H1 (cell line): ENCODE results near the gene GREB1L. TPM values are rescaled to one million over a fixed set of nuclear protein-coding genes. Genes with fewer than 3 reads are reported as not detected.

ENCODE experiments used
- CTCF ChIA-PET: fragments of 300-600 bp; sonication (Branson Sonifier 250); formaldehyde crosslinking; loops from one replicate; lab custom pipeline; 2021; ENCODE audit not compliant: partially characterized antibody; lab: Charles Lee
- POLR2A ChIA-PET: fragments of 300-600 bp; sonication (Branson Sonifier 250); formaldehyde crosslinking; loops from one replicate; lab custom pipeline; 2021; ENCODE audit warnings: inconsistent platforms; ENCODE audit not compliant: partially characterized antibody; lab: Charles Lee
- DNase-seq, 2 experiments: peaks; one replicate each; pipeline versions ENCODE4 v3.0.0 to v3.0.0-alpha.2; 2010 to 2022; ENCODE audit warnings: low spot score in 2 of 2, low read depth in 1 of 2, mixed read lengths in 1 of 2
- FAIRE-seq: peaks from 2 replicates; lab custom pipeline; 2011; peaks lifted over from hg19 to GRCh38; lab: Jason Lieb, UNC
- H2AFZ ChIP-seq: 2 replicates; pipeline ENCODE4 v1.8.1; 2012; ENCODE audit warnings: low read length, inconsistent platforms
- H2AK5ac ChIP-seq: 2 replicates; pipeline ENCODE4 v1.6.1; 2013; ENCODE audit warnings: low read depth, low read length
- H2BK120ac ChIP-seq: replicated peaks from 2 replicates; pipeline ENCODE3; 2013; ENCODE audit warnings: low read depth, low read length, inconsistent platforms
- H2BK12ac ChIP-seq: 2 replicates; pipeline ENCODE4 v1.6.1; 2013; ENCODE audit warnings: low read depth, low read length
- H2BK15ac ChIP-seq: 2 replicates; pipeline ENCODE4 v1.6.1; 2013; ENCODE audit warnings: low read length
- H2BK20ac ChIP-seq: 2 replicates; pipeline ENCODE4 v1.6.1; 2013; ENCODE audit warnings: low read length
- H2BK5ac ChIP-seq: 2 replicates; pipeline ENCODE4 v1.6.1; 2013; ENCODE audit warnings: low read depth, low read length
- H3K14ac ChIP-seq: 2 replicates; pipeline ENCODE4 v1.6.1; 2013; ENCODE audit warnings: inconsistent platforms; ENCODE audit not compliant: insufficient read length
- H3K18ac ChIP-seq: 2 replicates; pipeline ENCODE4 v1.6.1; 2013; ENCODE audit warnings: low read length; ENCODE audit errors: extremely low read depth
- H3K23ac ChIP-seq: 2 replicates; pipeline ENCODE4 v1.6.1; 2013; ENCODE audit warnings: inconsistent platforms; ENCODE audit not compliant: insufficient read length
- H3K23me2 ChIP-seq: 2 replicates; pipeline ENCODE4 v1.6.1; 2013; ENCODE audit warnings: low read depth, low read length
- H3K27ac ChIP-seq: 2 replicates; pipeline ENCODE4 v1.6.1; 2011; ENCODE audit warnings: low read depth, low read length, inconsistent platforms
- H3K27me3 ChIP-seq, 4 experiments: replicated peaks in 1 of 4; 1 replicate in 1 of 4; 2 replicates in 3 of 4; pipeline versions ENCODE4 v1.6.1 to v1.8.1; 2011 to 2013; ENCODE audit warnings: low read length in 3 of 4, mild to moderate bottlenecking in 3 of 4, inconsistent platforms in 2 of 4, mixed read lengths in 2 of 4, moderate library complexity in 1 of 4; ENCODE audit not compliant: control insufficient read depth in 3 of 4, insufficient read depth in 3 of 4; ENCODE audit errors: extremely low read depth in 1 of 4
- H3K36me3 ChIP-seq, 4 experiments: 2 replicates each; pipeline versions ENCODE4 v1.6.1 to v1.8.1; 2011 to 2013; ENCODE audit warnings: mild to moderate bottlenecking in 4 of 4, low read length in 3 of 4, moderate library complexity in 2 of 4, control low read depth in 1 of 4, inconsistent platforms in 1 of 4; ENCODE audit not compliant: insufficient read depth in 4 of 4, control insufficient read depth in 2 of 4
- H3K4ac ChIP-seq: replicated peaks from 2 replicates; pipeline ENCODE3; 2013; ENCODE audit warnings: low read length, low read depth, mixed read lengths, inconsistent platforms; ENCODE audit not compliant: insufficient read length
- H3K4me1 ChIP-seq, 4 experiments: replicated peaks in 1 of 4; 1 replicate in 1 of 4; 2 replicates in 3 of 4; pipeline versions ENCODE4 v1.6.1 to v1.8.1; 2011 to 2013; ENCODE audit warnings: low read length in 3 of 4, inconsistent platforms in 2 of 4, mixed read lengths in 1 of 4; ENCODE audit not compliant: insufficient read depth in 4 of 4, control insufficient read depth in 3 of 4
- H3K4me2 ChIP-seq, 2 experiments: 2 replicates each; pipeline versions ENCODE4 v1.6.1 to v1.8.1; 2011 to 2013; ENCODE audit warnings: low read depth in 2 of 2, low read length in 2 of 2, control low read depth in 1 of 2, inconsistent platforms in 1 of 2, mild to moderate bottlenecking in 1 of 2; ENCODE audit not compliant: insufficient read depth in 1 of 2
- H3K4me3 ChIP-seq, 4 experiments: fragments of 200-600, 300-600 bp in 1 of 4; sonication (generic), shearing (Covaris generic), sonication (Bioruptor Twin) in 1 of 4; 2 replicates each; pipeline versions ENCODE4 v1.5.1 to v1.8.1; 2011 to 2016; ENCODE audit warnings: low read length in 4 of 4, low read depth in 3 of 4, control low read depth in 2 of 4, inconsistent platforms in 2 of 4, mild to moderate bottlenecking in 2 of 4, mixed read lengths in 1 of 4, moderate library complexity in 1 of 4; ENCODE audit not compliant: insufficient read depth in 2 of 4; ENCODE audit errors: extremely low read depth in 1 of 4
- H3K56ac ChIP-seq: replicated peaks from 2 replicates; pipeline ENCODE3; 2013; ENCODE audit warnings: low read depth, mild to moderate bottlenecking, mixed read lengths, low read length, inconsistent platforms; ENCODE audit not compliant: insufficient read length
- H3K79me1 ChIP-seq: 2 replicates; pipeline ENCODE4 v1.6.1; 2013; ENCODE audit warnings: low read depth, low read length, control low read depth
- H3K79me2 ChIP-seq, 2 experiments: 2 replicates each; pipeline versions ENCODE4 v1.6.1 to v1.8.1; 2012 to 2013; ENCODE audit warnings: low read length in 2 of 2, mild to moderate bottlenecking in 2 of 2, inconsistent platforms in 1 of 2; ENCODE audit not compliant: insufficient read depth in 2 of 2, control insufficient read depth in 1 of 2
- H3K9ac ChIP-seq, 4 experiments: replicated peaks in 1 of 4; 1 replicate in 1 of 4; 2 replicates in 3 of 4; pipeline versions ENCODE4 v1.6.1 to v1.8.1; 2011 to 2013; ENCODE audit warnings: low read depth in 3 of 4, low read length in 3 of 4, control low read depth in 2 of 4, mild to moderate bottlenecking in 2 of 4, moderate library complexity in 2 of 4, inconsistent platforms in 1 of 4; ENCODE audit errors: extremely low read depth in 1 of 4
- H3K9me3 ChIP-seq, 2 experiments: 2 replicates each; pipeline versions ENCODE4 v1.6.1 to v1.8.1; 2012 to 2013; ENCODE audit warnings: mild to moderate bottlenecking in 2 of 2, moderate library complexity in 2 of 2, control low read depth in 1 of 2, inconsistent platforms in 1 of 2, low read depth in 1 of 2, low read length in 1 of 2, mixed read lengths in 1 of 2; ENCODE audit not compliant: insufficient read depth in 2 of 2
- H4K20me1 ChIP-seq, 2 experiments: replicated peaks in 1 of 2; 2 replicates each; pipeline versions ENCODE3 to v1.8.1; 2011 to 2013; ENCODE audit warnings: inconsistent platforms in 2 of 2, low read length in 2 of 2, mild to moderate bottlenecking in 1 of 2; ENCODE audit not compliant: insufficient read depth in 2 of 2, control insufficient read depth in 1 of 2
- H4K5ac ChIP-seq: 2 replicates; pipeline ENCODE4 v1.6.1; 2013; ENCODE audit warnings: low read length, low read depth, mixed read lengths, inconsistent platforms; ENCODE audit not compliant: insufficient read length
- H4K8ac ChIP-seq: 2 replicates; pipeline ENCODE4 v1.8.0; 2013; ENCODE audit warnings: mild to moderate bottlenecking, moderate library complexity, low read length, inconsistent platforms; ENCODE audit not compliant: insufficient read depth; ENCODE audit errors: extremely low read depth
- H4K91ac ChIP-seq: replicated peaks from 2 replicates; pipeline ENCODE3; 2013; ENCODE audit warnings: low read length, mixed read lengths, inconsistent platforms; ENCODE audit not compliant: insufficient read length
- CBX5 ChIP-seq: fragments of 300-800, 300-1000 bp; sonication (generic); IDR thresholded peaks from 2 replicates; pipeline ENCODE4 v1.7.1; 2016; ENCODE audit warnings: antibody characterized with exemption, low read length, low read depth
- EP300 ChIP-seq, 2 experiments: IDR thresholded peaks; 1 replicate in 1 of 2; 2 replicates in 1 of 2; pipeline ENCODE4 v1.6.1; 2011 to 2012; ENCODE audit warnings: low read depth in 2 of 2, low read length in 2 of 2, mild to moderate bottlenecking in 2 of 2, borderline replicate concordance in 1 of 2, inconsistent platforms in 1 of 2, moderate library complexity in 1 of 2
- GABPA ChIP-seq: IDR thresholded peaks from 2 replicates; pipeline ENCODE4 v1.6.1; 2011; ENCODE audit warnings: mild to moderate bottlenecking, low read length, moderate library complexity, borderline replicate concordance; ENCODE audit not compliant: insufficient read depth
- HDAC2 ChIP-seq, 2 experiments: fragments of 300-600 bp in 1 of 2; sonication (generic) in 1 of 2; IDR thresholded peaks; 2 replicates each; pipeline ENCODE4 v1.6.1; 2011 to 2012; ENCODE audit warnings: low read depth in 2 of 2, low read length in 2 of 2, mild to moderate bottlenecking in 2 of 2, moderate library complexity in 2 of 2, borderline replicate concordance in 1 of 2, inconsistent platforms in 1 of 2
- MAFK ChIP-seq: IDR thresholded peaks from 2 replicates; pipeline ENCODE4 v1.6.1; 2012; ENCODE audit warnings: low read depth, mild to moderate bottlenecking, improper control_type of control experiment, low read length
- NRF1 ChIP-seq: IDR thresholded peaks from 2 replicates; pipeline ENCODE4 v1.6.1; 2011; ENCODE audit warnings: mild to moderate bottlenecking, low read depth, low read length, improper control_type of control experiment
- RXRA ChIP-seq: IDR thresholded peaks from 2 replicates; pipeline ENCODE4 v1.6.1; 2011; ENCODE audit warnings: low read depth, mild to moderate bottlenecking, low read length, moderate library complexity; ENCODE audit not compliant: insufficient read depth
- SP1 ChIP-seq: IDR thresholded peaks from 2 replicates; pipeline ENCODE4 v1.6.1; 2011; ENCODE audit warnings: low read depth, low read length
- WGBS, 2 experiments: shearing (Covaris generic) in 1 of 2; methylation state at CpG; one replicate each; pipeline versions ENCODE4 v1.1.6 to v1.1.7; 2013 to 2015; ENCODE audit warnings: low lambda C conversion rate in 2 of 2, mixed read lengths in 2 of 2, inconsistent platforms in 1 of 2, low coverage in 1 of 2, missing lambda C conversion rate in 1 of 2; ENCODE audit not compliant: insufficient replicate concordance in 2 of 2, insufficient coverage in 1 of 2, insufficient read length in 1 of 2; ENCODE audit errors: extremely low coverage in 1 of 2, missing lambda C conversion rate in 1 of 2; 5-methylcytosine and 5-hydroxymethylcytosine counted together
- polyA plus RNA-seq, 7 experiments: library from polyadenylated mRNA; depleted of rRNA in 3 of 7; stranded (reverse) in 5 of 7; unstranded in 2 of 7; fragments of >200 nt in 5 of 7; fragments of 200-250 nt in 2 of 7; gene quantifications; 1 replicate in 5 of 7; 2 replicates in 1 of 7; 4 replicates in 1 of 7; pipeline versions ENCODE4 v1.2.1 to v1.2.3, GENCODE V29; 2011 to 2013; ENCODE audit warnings: missing spikeins in 2 of 7, mixed read lengths in 2 of 7
- total RNA-seq: library from RNA; stranded (reverse); fragmentation: NEBNext Ultra II Directional; extraction: Animal tissue kit (Norgen Biotek cat#: 25700); gene quantifications from 2 replicates; pipeline ENCODE4 v1.2.1, GENCODE V29; 2021
- TF ChIP-seq, protein P1 (sequence below): IDR thresholded peaks from 2 replicates; pipeline ENCODE4 v1.6.1; 2011; ENCODE audit warnings: low read length, improper control_type of control experiment
- TF ChIP-seq, protein P2 (sequence below): IDR thresholded peaks from 2 replicates; pipeline ENCODE4 v1.6.1; 2011; ENCODE audit warnings: low read depth, mild to moderate bottlenecking, low read length; ENCODE audit not compliant: insufficient read depth

Gene GREB1L
- total and polyA plus RNA-seq, 2 of the 8 experiments (the other 6 are each of a cell fraction or from before 2014, with no cell fraction given) = 0.34 to 1.6 TPM

DNA sequence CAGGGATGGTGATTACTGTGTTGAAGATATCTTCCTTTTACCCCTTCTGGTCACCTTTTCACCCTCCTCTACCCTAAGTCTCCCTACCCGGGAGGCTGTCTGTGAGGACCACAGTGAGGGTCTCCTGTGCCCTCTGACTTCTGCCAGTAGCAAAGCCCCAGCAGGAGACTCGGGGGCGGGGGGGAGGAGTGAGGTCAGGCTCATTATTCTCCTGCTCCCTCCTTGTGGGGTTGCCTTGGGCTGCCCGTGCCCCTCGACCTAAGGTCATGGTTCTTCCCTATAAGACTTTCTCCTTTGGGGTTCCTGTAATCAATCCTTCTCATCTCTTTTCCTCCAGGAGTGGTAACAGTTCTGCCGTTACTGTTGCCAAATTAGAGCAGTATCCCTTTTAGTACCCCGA lies 65.5 kb downstream of the GREB1L start:
- no peak for TF ChIP-seq NRF1
- no peak for TF ChIP-seq EP300 (IDR thresholded peaks at IDR 0.05; ENCODE audit: borderline replicate concordance in 1 of 2, low read depth in 2 of 2, low read length in 2 of 2)
- TF ChIP-seq CBX5 = no peak
- TF ChIP-seq, protein P1, sequence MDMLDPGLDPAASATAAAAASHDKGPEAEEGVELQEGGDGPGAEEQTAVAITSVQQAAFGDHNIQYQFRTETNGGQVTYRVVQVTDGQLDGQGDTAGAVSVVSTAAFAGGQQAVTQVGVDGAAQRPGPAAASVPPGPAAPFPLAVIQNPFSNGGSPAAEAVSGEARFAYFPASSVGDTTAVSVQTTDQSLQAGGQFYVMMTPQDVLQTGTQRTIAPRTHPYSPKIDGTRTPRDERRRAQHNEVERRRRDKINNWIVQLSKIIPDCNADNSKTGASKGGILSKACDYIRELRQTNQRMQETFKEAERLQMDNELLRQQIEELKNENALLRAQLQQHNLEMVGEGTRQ = no peak
- no peak for TF ChIP-seq GABPA
- TF ChIP-seq HDAC2 (IDR thresholded peaks at IDR 0.05; ENCODE audit: borderline replicate concordance in 1 of 2, low read depth in 2 of 2, low read length in 2 of 2) = no peak
- TF ChIP-seq, protein P2, sequence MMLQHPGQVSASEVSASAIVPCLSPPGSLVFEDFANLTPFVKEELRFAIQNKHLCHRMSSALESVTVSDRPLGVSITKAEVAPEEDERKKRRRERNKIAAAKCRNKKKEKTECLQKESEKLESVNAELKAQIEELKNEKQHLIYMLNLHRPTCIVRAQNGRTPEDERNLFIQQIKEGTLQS = no peak
- no peak for TF ChIP-seq SP1
- no peak for TF ChIP-seq MAFK
- TF ChIP-seq RXRA = no peak
- TF ChIP-seq, all 59 proteins: peak for 0
- no peaks in the 10 kb centered on the region for H3K4me1 ChIP-seq
- FAIRE-seq (no peak), DNase-seq (no peak)
- H4K20me1 ChIP-seq = no peaks in the 10 kb centered on the region
- H3K14ac ChIP-seq = no peak overlapping the region
- H2BK120ac ChIP-seq = no peak overlapping the region
- POLR2A ChIA-PET = no interaction called here
- H3K4ac ChIP-seq = no peak overlapping the region
- CTCF ChIA-PET = no interaction called here
- no peaks in the 10 kb centered on the region; a peak in 1 of 8 replicates for H3K36me3 ChIP-seq
- H2BK15ac ChIP-seq = no peak overlapping the region
- no peak overlapping the region for H2BK5ac ChIP-seq
- H3K4me2 ChIP-seq = no peak overlapping the region
- H3K23me2 ChIP-seq = no peaks in the 10 kb centered on the region
- H3K23ac ChIP-seq = no peak overlapping the region
- no peak overlapping the region for H4K8ac ChIP-seq
- 81% methylated on average over 7 of the region's 7 CpGs; no CpG with 5 or more reads in 1 of the 2 experiments for WGBS, 2 experiments
- H2BK20ac ChIP-seq = no peak overlapping the region
- no peak overlapping the region for H4K91ac ChIP-seq
- no peak overlapping the region for H4K5ac ChIP-seq
- H3K79me2 ChIP-seq = no peaks in the 10 kb centered on the region
- no peaks in the 10 kb centered on the region for H3K79me1 ChIP-seq
- H3K4me3 ChIP-seq = no peak overlapping the region
- H3K9me3 ChIP-seq = no peaks in the 10 kb centered on the region
- no peak overlapping the region for H3K27ac ChIP-seq
- H3K27me3 ChIP-seq = no peaks in the 10 kb centered on the region
- H2AK5ac ChIP-seq = no peak overlapping the region
- H3K9ac ChIP-seq = no peak overlapping the region
- no peak overlapping the region for H2BK12ac ChIP-seq
- no peak overlapping the region for H3K18ac ChIP-seq
- H2AFZ ChIP-seq = no peak overlapping the region
- H3K56ac ChIP-seq = no peak overlapping the region
